K562 (cell line): ENCODE data around the gene IPO13. TPM values are rescaled to one million over a fixed set of nuclear protein-coding genes. Genes with fewer than 3 reads are reported as not detected.

Experiments
- BCLAF1 ChIP-seq, 2 experiments: fragments of 450-650 bp in 1 of 2; IDR thresholded peaks; 2 replicates each; pipeline ENCODE4 v1.6.1; 2011 to 2017; ENCODE audit warnings: low read depth in 2 of 2, antibody characterized with exemption in 1 of 2, borderline replicate concordance in 1 of 2, low read length in 1 of 2, mild to moderate bottlenecking in 1 of 2, mixed read lengths in 1 of 2; ENCODE audit not compliant: control insufficient read depth in 1 of 2
- C11orf30 ChIP-seq: fragments of 450-650 bp; IDR thresholded peaks from 2 replicates; pipeline ENCODE4 v1.6.1; 2016; ENCODE audit warnings: low read depth, mild to moderate bottlenecking
- CHD2 ChIP-seq: IDR thresholded peaks from 2 replicates; pipeline ENCODE4 v1.6.1; 2011; ENCODE audit warnings: low read depth, low read length
- KAT2B ChIP-seq: IDR thresholded peaks from one replicate; pipeline ENCODE4 v1.6.1; 2012; ENCODE audit warnings: low read depth, mild to moderate bottlenecking, control low read depth, inconsistent platforms, low read length, moderate library complexity
- KDM2B ChIP-seq: fragments of 250-450 bp; sonication (Bioruptor Pico); IDR thresholded peaks from 2 replicates; pipeline ENCODE4 v1.8.0; 2021; ENCODE audit warnings: mild to moderate bottlenecking, moderate library complexity
- MEF2A ChIP-seq: IDR thresholded peaks from 2 replicates; pipeline ENCODE4 v1.6.1; 2011; ENCODE audit warnings: low read depth, mild to moderate bottlenecking, low read length, moderate library complexity; ENCODE audit not compliant: control insufficient read depth
- MXD1 ChIP-seq: fragments of 250-450 bp; sonication (Bioruptor Pico); IDR thresholded peaks from 2 replicates; pipeline ENCODE4 v1.8.0; 2021; ENCODE audit warnings: borderline replicate concordance, mild to moderate bottlenecking, moderate library complexity; ENCODE audit not compliant: poor library complexity, severe bottlenecking
- NFATC3 ChIP-seq: fragments of 450-650 bp; IDR thresholded peaks from 2 replicates; pipeline ENCODE4 v1.6.1; 2017; ENCODE audit warnings: mild to moderate bottlenecking
- REST ChIP-seq, 2 experiments: fragments of 450-650 bp; formaldehyde crosslinking in 1 of 2; IDR thresholded peaks; 2 replicates each; pipeline versions ENCODE4 v1.4.0 to v1.6.1; 2014 to 2020; ENCODE audit warnings: mild to moderate bottlenecking in 2 of 2, borderline replicate concordance in 1 of 2, low read depth in 1 of 2
- SREBF2 ChIP-seq: sonication (generic); formaldehyde crosslinking; IDR thresholded peaks from 2 replicates; pipeline ENCODE4 v1.4.0; 2020; ENCODE audit warnings: mild to moderate bottlenecking, missing genetic modification reagents
- TOE1 ChIP-seq, 2 experiments: fragments of 450-650 bp in 1 of 2; sonication (generic) in 1 of 2; formaldehyde crosslinking in 1 of 2; IDR thresholded peaks; 2 replicates each; pipeline versions ENCODE4 v1.7.1 to v1.8.0; 2016 to 2022; ENCODE audit warnings: borderline replicate concordance in 2 of 2, mild to moderate bottlenecking in 2 of 2, antibody characterized with exemption in 1 of 2, inconsistent platforms in 1 of 2, low read depth in 1 of 2, missing genetic modification reagents in 1 of 2, moderate library complexity in 1 of 2
- ZFX ChIP-seq: sonication (generic); formaldehyde crosslinking; IDR thresholded peaks from 2 replicates; pipeline ENCODE4 v1.8.0; 2022; ENCODE audit warnings: mild to moderate bottlenecking, missing genetic modification reagents, moderate library complexity
- ZNF140 ChIP-seq: fragments of 250-450 bp; sonication (Bioruptor Pico); IDR thresholded peaks from 2 replicates; pipeline ENCODE4 v1.8.0; 2021; ENCODE audit warnings: moderate library complexity, mild to moderate bottlenecking, inconsistent platforms
- ZNF324 ChIP-seq: fragments of 250-450 bp; sonication (Bioruptor Pico); IDR thresholded peaks from 2 replicates; pipeline ENCODE4 v1.4.0; 2020; ENCODE audit warnings: mild to moderate bottlenecking
- polyA plus RNA-seq, 8 experiments: library from polyadenylated mRNA; depleted of rRNA in 4 of 8; stranded (reverse) in 5 of 8; unstranded in 3 of 8; fragments of >200 nt; fragmentation: Nextera tagmentation in 2 of 8; fragmentation: Illumina TruSeq in 1 of 8; extraction: Ambion mirVana in 2 of 8; extraction: Trizol in 1 of 8; gene quantifications; 2 replicates each; pipeline versions ENCODE4 v1.2.1 to v1.2.3, GENCODE V29; 2011 to 2014; ENCODE audit warnings: inconsistent platforms in 1 of 8, missing spikeins in 1 of 8
- total RNA-seq, 7 experiments: library from RNA; depleted of rRNA in 6 of 7; stranded (reverse); fragments of >200 nt in 6 of 7; fragmentation: Illumina TruSeq in 2 of 7; extraction: Trizol in 2 of 7; gene quantifications; 2 replicates each; pipeline versions ENCODE4 v1.2.1 to v1.2.3, GENCODE V29; 2011 to 2021; ENCODE audit warnings: low replicate concordance in 1 of 7

The IPO13 gene
- total and polyA plus RNA-seq, 9 of the 15 experiments (the other 6 are each of a cell fraction or from before 2014, with no cell fraction given) = 7.0 to 30.8 (median 16.2) TPM

GRCh38 chr1:43974443-43975248 is 27.9 kb downstream of the IPO13 start, which contains the start of gene ATP6V0B (continued):
- TF ChIP-seq REST (IDR thresholded peaks at IDR 0.05; ENCODE audit: borderline replicate concordance) (peak; percentile 97), REST (CRISPR knock-in tag; IDR thresholded peaks at IDR 0.05; ENCODE audit: low read depth) (peak; percentile 72), MEF2A (no peak), C11orf30 (peak; percentile 92), NFATC3 (no peak), KAT2B (no peak), TOE1 (IDR thresholded peaks at IDR 0.05; ENCODE audit: borderline replicate concordance) (peak; percentile 100), TOE1 (CRISPR knock-in tag; IDR thresholded peaks at IDR 0.05; ENCODE audit: borderline replicate concordance, low read depth) (peak; percentile 95; the same call in 1 of the 2 replicates), MXD1 (CRISPR knock-in tag) (peak; percentile 80), ZFX (CRISPR knock-in tag) (peak; percentile 94), ZNF324 (CRISPR knock-in tag) (no peak), SREBF2 (CRISPR knock-in tag) (no peak), BCLAF1 (IDR thresholded peaks at IDR 0.05; ENCODE audit: borderline replicate concordance in 1 of 2, control insufficient read depth in 1 of 2, low read depth in 2 of 2, low read length in 1 of 2) (no peak), CHD2 (no peak), KDM2B (CRISPR knock-in tag) (no peak), ZNF140 (CRISPR knock-in tag) (no peak)
